ENCODE results near the gene CPSF4. TPM values are rescaled to one million over a fixed set of nuclear protein-coding genes. Genes with fewer than 3 reads are reported as not detected.

CPSF4 gene
- total RNA-seq, 1 experiment from 2014 or later: 98.2 TPM

GRCh38 chr7:99408379-99409191 is 30.2 kb upstream of the CPSF4 start, which contains the start of the genes BUD31 and PDAP1:
Gene BUD31, plus strand, starts transcription at chr7:99408969. Its CDS starts 2,124 bp downstream, at chr7:99411093.
Gene PDAP1, minus strand, starts transcription at chr7:99408597. Its CDS starts 49 bp downstream, at chr7:99408548.
- H4K5ac ChIP-seq (ENCODE audit: insufficient read length, low read depth, low read length): peak within 1 kb of the TSS; percentile 99

More at GRCh38 chr7:99408379-99409191, 30.2 kb upstream of the CPSF4 start, which contains the start of the genes BUD31 and PDAP1:
- H3K14ac ChIP-seq (ENCODE audit: insufficient read depth, low read length): peak within 1 kb of the TSS; percentile 100
- H2BK15ac ChIP-seq (ENCODE audit: low read depth, low read length): no peak within 1 kb of the TSS
- H2AK5ac ChIP-seq (ENCODE audit: insufficient read length, low read length): no peak within 1 kb of the TSS
- H3K79me2 ChIP-seq (ENCODE audit: insufficient read depth, low read length): peaks cover 36% of the 10 kb centered on the region
- no peak within 1 kb of the TSS for H2BK20ac ChIP-seq (ENCODE audit: low read depth, low read length, poor library complexity, severe bottlenecking)
- TF ChIP-seq, protein P1, sequence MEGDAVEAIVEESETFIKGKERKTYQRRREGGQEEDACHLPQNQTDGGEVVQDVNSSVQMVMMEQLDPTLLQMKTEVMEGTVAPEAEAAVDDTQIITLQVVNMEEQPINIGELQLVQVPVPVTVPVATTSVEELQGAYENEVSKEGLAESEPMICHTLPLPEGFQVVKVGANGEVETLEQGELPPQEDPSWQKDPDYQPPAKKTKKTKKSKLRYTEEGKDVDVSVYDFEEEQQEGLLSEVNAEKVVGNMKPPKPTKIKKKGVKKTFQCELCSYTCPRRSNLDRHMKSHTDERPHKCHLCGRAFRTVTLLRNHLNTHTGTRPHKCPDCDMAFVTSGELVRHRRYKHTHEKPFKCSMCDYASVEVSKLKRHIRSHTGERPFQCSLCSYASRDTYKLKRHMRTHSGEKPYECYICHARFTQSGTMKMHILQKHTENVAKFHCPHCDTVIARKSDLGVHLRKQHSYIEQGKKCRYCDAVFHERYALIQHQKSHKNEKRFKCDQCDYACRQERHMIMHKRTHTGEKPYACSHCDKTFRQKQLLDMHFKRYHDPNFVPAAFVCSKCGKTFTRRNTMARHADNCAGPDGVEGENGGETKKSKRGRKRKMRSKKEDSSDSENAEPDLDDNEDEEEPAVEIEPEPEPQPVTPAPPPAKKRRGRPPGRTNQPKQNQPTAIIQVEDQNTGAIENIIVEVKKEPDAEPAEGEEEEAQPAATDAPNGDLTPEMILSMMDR (conservative IDR thresholded peaks at IDR 0.05): no peak
- H3K36me3 Mint-ChIP-seq (ENCODE audit: insufficient read depth in 1 of 3, low read depth in 3 of 3): peaks cover 34 to 60% (median 52%) of the 10 kb centered on the region in 3 experiments; a peak in 6 of 7 replicates
- peak within 1 kb of the TSS; percentile 100 for H4K8ac ChIP-seq (replicated peaks; ENCODE audit: insufficient read length, low read depth, low read length)
- no peaks in the 10 kb centered on the region for H3K27me3 Mint-ChIP-seq (ENCODE audit: low read depth)
- H3K27ac Mint-ChIP-seq: peak within 1 kb of the TSS; percentile 96 to 99 (median 98)
- H3K4me3 Mint-ChIP-seq: peak within 1 kb of the TSS; percentile 95 to 96
- H4K91ac ChIP-seq (ENCODE audit: insufficient read length, low read depth, low read length): no peak within 1 kb of the TSS
- H3K4ac ChIP-seq (ENCODE audit: low read depth, low read length): no peak within 1 kb of the TSS; the same call in 1 of the 2 replicates
- no peak within 1 kb of the TSS for H3K23ac ChIP-seq (ENCODE audit: insufficient read length, low read depth, low read length)
- H3K27me3 ChIP-seq (ENCODE audit: insufficient read depth, low read length): no peaks in the 10 kb centered on the region
- WGBS (ENCODE audit: extremely low coverage, insufficient read length, low lambda C conversion rate): no CpG with 5 or more reads among the region's 72 CpGs
- H3T11ph ChIP-seq (ENCODE audit: low read length): peak within 1 kb of the TSS; percentile 81
- peak within 1 kb of the TSS; percentile 97 for H3K9ac ChIP-seq (ENCODE audit: extremely low read depth, insufficient read length, low read length)
- H3K27ac ChIP-seq (ENCODE audit: insufficient read length, low read depth, low read length): peak within 1 kb of the TSS; percentile 94
- H2BK120ac ChIP-seq (ENCODE audit: low read depth, low read length, poor library complexity, severe bottlenecking): peak within 1 kb of the TSS; percentile 92
- no peaks in the 10 kb centered on the region for H3K4me1 ChIP-seq (ENCODE audit: insufficient read depth, low read length)
- DNase-seq: peak; percentile 95
- peak within 1 kb of the TSS; percentile 91 for H3K4me2 ChIP-seq (ENCODE audit: insufficient read depth, insufficient read length, low read length)
- peak within 1 kb of the TSS; percentile 100 for H3K18ac ChIP-seq (ENCODE audit: insufficient read length, low read depth, low read length)
- no peaks in the 10 kb centered on the region for H3K9me3 Mint-ChIP-seq
- peaks cover 12% of the 10 kb centered on the region for H3K79me1 ChIP-seq (ENCODE audit: insufficient read depth, low read depth, low read length, poor library complexity, severe bottlenecking)
- H2BK5ac ChIP-seq (ENCODE audit: insufficient read length, low read length): peak within 1 kb of the TSS; percentile 100
- no peaks in the 10 kb centered on the region for H3K9me3 ChIP-seq (ENCODE audit: control insufficient read depth, low read depth, low read length)
- H2BK12ac ChIP-seq (ENCODE audit: insufficient read length, low read depth, low read length): peak within 1 kb of the TSS; percentile 85
- peaks cover 19 to 23% of the 10 kb centered on the region in 2 experiments for H3K4me1 Mint-ChIP-seq
- H3K56ac ChIP-seq (ENCODE audit: insufficient read length, low read depth, low read length): peak within 1 kb of the TSS; percentile 91
- H4K20me1 ChIP-seq (ENCODE audit: control insufficient read depth, insufficient read depth, insufficient read length): no peaks in the 10 kb centered on the region
- peaks cover 16% of the 10 kb centered on the region for H3K23me2 ChIP-seq (ENCODE audit: insufficient read length, low read depth, low read length, poor library complexity, severe bottlenecking)
- H2AFZ ChIP-seq (ENCODE audit: low read length): peak within 1 kb of the TSS; percentile 80

Measured in H9 (cell line).